ENCODE measurements around the gene FAM20B. TPM values are rescaled to one million over a fixed set of nuclear protein-coding genes. Genes with fewer than 3 reads are reported as not detected.

The FAM20B gene
- total and polyA plus RNA-seq, 2 of the 13 experiments (the other 11 are each of a cell fraction or from before 2014, with no cell fraction given) = 13.8 to 26.9 TPM

DNA sequence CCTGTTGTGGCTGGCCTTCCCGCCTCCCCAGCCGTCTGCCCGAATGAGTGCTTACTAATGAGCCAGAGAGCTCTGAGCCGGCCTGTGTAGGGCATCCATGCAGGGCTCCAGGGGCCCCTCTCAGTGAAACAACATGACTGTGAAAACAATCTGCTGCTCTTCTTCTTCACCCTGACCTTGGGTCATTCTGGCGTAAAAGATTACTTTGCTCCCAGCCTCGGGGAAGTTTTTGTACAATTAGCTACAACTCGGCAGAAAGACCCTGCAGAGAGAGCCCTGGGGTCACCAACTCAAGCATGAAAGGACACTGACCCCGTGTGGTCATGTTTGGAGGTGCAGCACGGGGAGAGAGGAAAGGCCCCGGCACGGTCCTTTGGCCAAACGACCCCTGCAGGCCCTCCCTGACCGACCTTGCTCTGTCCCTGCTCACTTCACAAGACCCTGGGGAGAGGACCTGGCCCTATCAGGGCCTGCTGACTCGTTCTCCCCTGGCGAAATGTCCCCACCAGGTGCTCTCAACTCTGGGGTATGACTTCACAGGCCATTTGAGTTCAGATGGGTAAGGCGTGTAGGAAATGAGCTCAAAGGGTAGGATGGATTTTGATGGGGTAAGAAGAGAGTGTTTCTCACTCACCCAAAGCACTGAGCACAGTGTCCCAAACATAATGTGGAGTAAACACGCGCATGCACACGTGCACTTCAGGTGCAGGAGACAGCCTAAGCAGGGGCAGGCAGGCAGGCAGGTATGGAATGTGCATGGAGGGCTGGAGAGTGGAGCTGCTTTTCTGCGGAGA, 22.9 kb upstream of the FAM20B start (continued):
- TF ChIP-seq ZNF775 (CRISPR knock-in tag; IDR thresholded peaks at IDR 0.05; ENCODE audit: borderline replicate concordance) = no peak; the same call in 1 of the 2 replicates
- no peak for TF ChIP-seq ZBTB21 (CRISPR knock-in tag; IDR thresholded peaks at IDR 0.05)
- TF ChIP-seq ZMYM3 (CRISPR knock-in tag; IDR thresholded peaks at IDR 0.05) = no peak; the same call in 1 of the 2 replicates
- TF ChIP-seq ZNF331 (CRISPR knock-in tag; IDR thresholded peaks at IDR 0.05) = 0 out of 2 replicates have a peak, but pooled peaks have one; percentile 7
- no peak for TF ChIP-seq ZFP36L1 (CRISPR knock-in tag; IDR thresholded peaks at IDR 0.05)
- no peak for TF ChIP-seq ZNF577 (CRISPR knock-in tag; IDR thresholded peaks at IDR 0.05; ENCODE audit: borderline replicate concordance, low read depth)
- TF ChIP-seq CBX2 (IDR thresholded peaks at IDR 0.05; ENCODE audit: low read depth, low read length) = no peak
- TF ChIP-seq CBX2 (CRISPR knock-in tag; IDR thresholded peaks at IDR 0.05; ENCODE audit: low read depth) = no peak
- TF ChIP-seq, protein P1, sequence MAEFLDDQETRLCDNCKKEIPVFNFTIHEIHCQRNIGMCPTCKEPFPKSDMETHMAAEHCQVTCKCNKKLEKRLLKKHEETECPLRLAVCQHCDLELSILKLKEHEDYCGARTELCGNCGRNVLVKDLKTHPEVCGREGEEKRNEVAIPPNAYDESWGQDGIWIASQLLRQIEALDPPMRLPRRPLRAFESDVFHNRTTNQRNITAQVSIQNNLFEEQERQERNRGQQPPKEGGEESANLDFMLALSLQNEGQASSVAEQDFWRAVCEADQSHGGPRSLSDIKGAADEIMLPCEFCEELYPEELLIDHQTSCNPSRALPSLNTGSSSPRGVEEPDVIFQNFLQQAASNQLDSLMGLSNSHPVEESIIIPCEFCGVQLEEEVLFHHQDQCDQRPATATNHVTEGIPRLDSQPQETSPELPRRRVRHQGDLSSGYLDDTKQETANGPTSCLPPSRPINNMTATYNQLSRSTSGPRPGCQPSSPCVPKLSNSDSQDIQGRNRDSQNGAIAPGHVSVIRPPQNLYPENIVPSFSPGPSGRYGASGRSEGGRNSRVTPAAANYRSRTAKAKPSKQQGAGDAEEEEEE (CRISPR knock-in tag; IDR thresholded peaks at IDR 0.05; ENCODE audit: borderline replicate concordance) = peak; percentile 45; the same call in 1 of the 2 replicates
- no peak for TF ChIP-seq PLRG1 (conservative IDR thresholded peaks at IDR 0.05)
- no peak for TF ChIP-seq ZFP41 (CRISPR knock-in tag; IDR thresholded peaks at IDR 0.05; ENCODE audit: borderline replicate concordance)
- TF ChIP-seq, protein P2, sequence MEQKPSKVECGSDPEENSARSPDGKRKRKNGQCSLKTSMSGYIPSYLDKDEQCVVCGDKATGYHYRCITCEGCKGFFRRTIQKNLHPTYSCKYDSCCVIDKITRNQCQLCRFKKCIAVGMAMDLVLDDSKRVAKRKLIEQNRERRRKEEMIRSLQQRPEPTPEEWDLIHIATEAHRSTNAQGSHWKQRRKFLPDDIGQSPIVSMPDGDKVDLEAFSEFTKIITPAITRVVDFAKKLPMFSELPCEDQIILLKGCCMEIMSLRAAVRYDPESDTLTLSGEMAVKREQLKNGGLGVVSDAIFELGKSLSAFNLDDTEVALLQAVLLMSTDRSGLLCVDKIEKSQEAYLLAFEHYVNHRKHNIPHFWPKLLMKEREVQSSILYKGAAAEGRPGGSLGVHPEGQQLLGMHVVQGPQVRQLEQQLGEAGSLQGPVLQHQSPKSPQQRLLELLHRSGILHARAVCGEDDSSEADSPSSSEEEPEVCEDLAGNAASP (CRISPR knock-in tag; IDR thresholded peaks at IDR 0.05; ENCODE audit: borderline replicate concordance) = no peak
- TF ChIP-seq SP140L (CRISPR knock-in tag; IDR thresholded peaks at IDR 0.05; ENCODE audit: borderline replicate concordance) = no peak
- TF ChIP-seq, protein P3, sequence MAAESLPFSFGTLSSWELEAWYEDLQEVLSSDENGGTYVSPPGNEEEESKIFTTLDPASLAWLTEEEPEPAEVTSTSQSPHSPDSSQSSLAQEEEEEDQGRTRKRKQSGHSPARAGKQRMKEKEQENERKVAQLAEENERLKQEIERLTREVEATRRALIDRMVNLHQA (CRISPR knock-in tag; IDR thresholded peaks at IDR 0.05) = no peak
- TF ChIP-seq JUND (CRISPR knock-in tag; IDR thresholded peaks at IDR 0.05) = no peak
- TF ChIP-seq MBNL3 (CRISPR knock-in tag; conservative IDR thresholded peaks at IDR 0.05) = no peak
- TF ChIP-seq ZBTB7B (CRISPR knock-in tag; IDR thresholded peaks at IDR 0.05) = peak; percentile 93
- no peak for TF ChIP-seq MEIS1 (CRISPR knock-in tag; IDR thresholded peaks at IDR 0.05; ENCODE audit: borderline replicate concordance)
- TF ChIP-seq POLR2AphosphoS5 (IDR thresholded peaks at IDR 0.05; ENCODE audit: low read depth, low read length) = no peak
- TF ChIP-seq, protein P4, sequence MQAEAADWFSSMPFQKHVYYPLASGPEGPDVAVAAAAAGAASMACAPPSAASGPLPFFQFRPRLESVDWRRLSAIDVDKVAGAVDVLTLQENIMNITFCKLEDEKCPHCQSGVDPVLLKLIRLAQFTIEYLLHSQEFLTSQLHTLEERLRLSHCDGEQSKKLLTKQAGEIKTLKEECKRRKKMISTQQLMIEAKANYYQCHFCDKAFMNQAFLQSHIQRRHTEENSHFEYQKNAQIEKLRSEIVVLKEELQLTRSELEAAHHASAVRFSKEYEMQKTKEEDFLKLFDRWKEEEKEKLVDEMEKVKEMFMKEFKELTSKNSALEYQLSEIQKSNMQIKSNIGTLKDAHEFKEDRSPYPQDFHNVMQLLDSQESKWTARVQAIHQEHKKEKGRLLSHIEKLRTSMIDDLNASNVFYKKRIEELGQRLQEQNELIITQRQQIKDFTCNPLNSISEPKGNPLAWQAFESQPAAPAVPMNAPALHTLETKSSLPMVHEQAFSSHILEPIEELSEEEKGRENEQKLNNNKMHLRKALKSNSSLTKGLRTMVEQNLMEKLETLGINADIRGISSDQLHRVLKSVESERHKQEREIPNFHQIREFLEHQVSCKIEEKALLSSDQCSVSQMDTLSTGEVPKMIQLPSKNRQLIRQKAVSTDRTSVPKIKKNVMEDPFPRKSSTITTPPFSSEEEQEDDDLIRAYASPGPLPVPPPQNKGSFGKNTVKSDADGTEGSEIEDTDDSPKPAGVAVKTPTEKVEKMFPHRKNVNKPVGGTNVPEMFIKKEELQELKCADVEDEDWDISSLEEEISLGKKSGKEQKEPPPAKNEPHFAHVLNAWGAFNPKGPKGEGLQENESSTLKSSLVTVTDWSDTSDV (CRISPR knock-in tag; IDR thresholded peaks at IDR 0.05) = no peak
- TF ChIP-seq, protein P5, sequence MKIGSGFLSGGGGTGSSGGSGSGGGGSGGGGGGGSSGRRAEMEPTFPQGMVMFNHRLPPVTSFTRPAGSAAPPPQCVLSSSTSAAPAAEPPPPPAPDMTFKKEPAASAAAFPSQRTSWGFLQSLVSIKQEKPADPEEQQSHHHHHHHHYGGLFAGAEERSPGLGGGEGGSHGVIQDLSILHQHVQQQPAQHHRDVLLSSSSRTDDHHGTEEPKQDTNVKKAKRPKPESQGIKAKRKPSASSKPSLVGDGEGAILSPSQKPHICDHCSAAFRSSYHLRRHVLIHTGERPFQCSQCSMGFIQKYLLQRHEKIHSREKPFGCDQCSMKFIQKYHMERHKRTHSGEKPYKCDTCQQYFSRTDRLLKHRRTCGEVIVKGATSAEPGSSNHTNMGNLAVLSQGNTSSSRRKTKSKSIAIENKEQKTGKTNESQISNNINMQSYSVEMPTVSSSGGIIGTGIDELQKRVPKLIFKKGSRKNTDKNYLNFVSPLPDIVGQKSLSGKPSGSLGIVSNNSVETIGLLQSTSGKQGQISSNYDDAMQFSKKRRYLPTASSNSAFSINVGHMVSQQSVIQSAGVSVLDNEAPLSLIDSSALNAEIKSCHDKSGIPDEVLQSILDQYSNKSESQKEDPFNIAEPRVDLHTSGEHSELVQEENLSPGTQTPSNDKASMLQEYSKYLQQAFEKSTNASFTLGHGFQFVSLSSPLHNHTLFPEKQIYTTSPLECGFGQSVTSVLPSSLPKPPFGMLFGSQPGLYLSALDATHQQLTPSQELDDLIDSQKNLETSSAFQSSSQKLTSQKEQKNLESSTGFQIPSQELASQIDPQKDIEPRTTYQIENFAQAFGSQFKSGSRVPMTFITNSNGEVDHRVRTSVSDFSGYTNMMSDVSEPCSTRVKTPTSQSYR (CRISPR knock-in tag; IDR thresholded peaks at IDR 0.05; ENCODE audit: borderline replicate concordance) = no peak
